ENCODE data around the gene HARBI1.

DNA sequence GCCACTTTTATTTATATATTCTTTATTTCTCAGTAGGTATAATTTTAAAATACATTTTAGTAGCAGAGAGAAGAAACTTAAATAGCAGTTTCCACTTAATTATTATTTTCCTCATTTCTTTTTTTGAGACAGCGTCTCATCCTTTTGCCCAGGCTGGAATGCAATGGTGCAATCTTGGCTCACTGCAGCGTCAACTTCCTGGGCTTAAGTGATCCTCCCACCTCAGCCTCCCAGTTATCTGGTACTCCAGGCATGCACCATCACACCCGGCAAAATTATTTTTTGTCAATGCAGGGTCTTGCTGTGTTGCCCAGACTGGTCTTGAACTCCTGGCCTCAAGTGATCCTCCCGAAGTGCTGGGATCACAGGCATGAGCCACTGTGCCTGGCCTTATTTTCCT is 38.6 kb upstream of the HARBI1 start:
- TF ChIP-seq HOXB6 (CRISPR knock-in tag; IDR thresholded peaks at IDR 0.05; ENCODE audit: borderline replicate concordance) (no peak), EHMT2 (IDR thresholded peaks at IDR 0.05) (no peak), ESRRA (IDR thresholded peaks at IDR 0.05; ENCODE audit: borderline replicate concordance, low read depth) (no peak), SMAD4 (CRISPR knock-in tag; conservative IDR thresholded peaks at IDR 0.05) (no peak), EGR1 (conservative IDR thresholded peaks at IDR 0.05) (no peak), MAFK (IDR thresholded peaks at IDR 0.05; ENCODE audit: low read length) (no peak), SETDB1 (IDR thresholded peaks at IDR 0.05; ENCODE audit: low read length) (no peak), ZNF175 (CRISPR knock-in tag; IDR thresholded peaks at IDR 0.05; ENCODE audit: low read depth) (no peak), MEF2A (IDR thresholded peaks at IDR 0.05; ENCODE audit: control insufficient read depth, low read depth, low read length) (no peak), GATA2 (CRISPR knock-in tag; IDR thresholded peaks at IDR 0.05) (no peak), POLR2AphosphoS5 (IDR thresholded peaks at IDR 0.05; ENCODE audit: control insufficient read depth, insufficient read depth, low read depth, low read length) (no peak)
- TF ChIP-seq, protein P1, sequence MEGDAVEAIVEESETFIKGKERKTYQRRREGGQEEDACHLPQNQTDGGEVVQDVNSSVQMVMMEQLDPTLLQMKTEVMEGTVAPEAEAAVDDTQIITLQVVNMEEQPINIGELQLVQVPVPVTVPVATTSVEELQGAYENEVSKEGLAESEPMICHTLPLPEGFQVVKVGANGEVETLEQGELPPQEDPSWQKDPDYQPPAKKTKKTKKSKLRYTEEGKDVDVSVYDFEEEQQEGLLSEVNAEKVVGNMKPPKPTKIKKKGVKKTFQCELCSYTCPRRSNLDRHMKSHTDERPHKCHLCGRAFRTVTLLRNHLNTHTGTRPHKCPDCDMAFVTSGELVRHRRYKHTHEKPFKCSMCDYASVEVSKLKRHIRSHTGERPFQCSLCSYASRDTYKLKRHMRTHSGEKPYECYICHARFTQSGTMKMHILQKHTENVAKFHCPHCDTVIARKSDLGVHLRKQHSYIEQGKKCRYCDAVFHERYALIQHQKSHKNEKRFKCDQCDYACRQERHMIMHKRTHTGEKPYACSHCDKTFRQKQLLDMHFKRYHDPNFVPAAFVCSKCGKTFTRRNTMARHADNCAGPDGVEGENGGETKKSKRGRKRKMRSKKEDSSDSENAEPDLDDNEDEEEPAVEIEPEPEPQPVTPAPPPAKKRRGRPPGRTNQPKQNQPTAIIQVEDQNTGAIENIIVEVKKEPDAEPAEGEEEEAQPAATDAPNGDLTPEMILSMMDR (IDR thresholded peaks at IDR 0.05 in 2 of 3, conservative IDR thresholded peaks at IDR 0.05 in 1 of 3; ENCODE audit: insufficient read depth in 2 of 3, low read depth in 1 of 3, low read length in 3 of 3) = no peak
- TF ChIP-seq, protein P2, sequence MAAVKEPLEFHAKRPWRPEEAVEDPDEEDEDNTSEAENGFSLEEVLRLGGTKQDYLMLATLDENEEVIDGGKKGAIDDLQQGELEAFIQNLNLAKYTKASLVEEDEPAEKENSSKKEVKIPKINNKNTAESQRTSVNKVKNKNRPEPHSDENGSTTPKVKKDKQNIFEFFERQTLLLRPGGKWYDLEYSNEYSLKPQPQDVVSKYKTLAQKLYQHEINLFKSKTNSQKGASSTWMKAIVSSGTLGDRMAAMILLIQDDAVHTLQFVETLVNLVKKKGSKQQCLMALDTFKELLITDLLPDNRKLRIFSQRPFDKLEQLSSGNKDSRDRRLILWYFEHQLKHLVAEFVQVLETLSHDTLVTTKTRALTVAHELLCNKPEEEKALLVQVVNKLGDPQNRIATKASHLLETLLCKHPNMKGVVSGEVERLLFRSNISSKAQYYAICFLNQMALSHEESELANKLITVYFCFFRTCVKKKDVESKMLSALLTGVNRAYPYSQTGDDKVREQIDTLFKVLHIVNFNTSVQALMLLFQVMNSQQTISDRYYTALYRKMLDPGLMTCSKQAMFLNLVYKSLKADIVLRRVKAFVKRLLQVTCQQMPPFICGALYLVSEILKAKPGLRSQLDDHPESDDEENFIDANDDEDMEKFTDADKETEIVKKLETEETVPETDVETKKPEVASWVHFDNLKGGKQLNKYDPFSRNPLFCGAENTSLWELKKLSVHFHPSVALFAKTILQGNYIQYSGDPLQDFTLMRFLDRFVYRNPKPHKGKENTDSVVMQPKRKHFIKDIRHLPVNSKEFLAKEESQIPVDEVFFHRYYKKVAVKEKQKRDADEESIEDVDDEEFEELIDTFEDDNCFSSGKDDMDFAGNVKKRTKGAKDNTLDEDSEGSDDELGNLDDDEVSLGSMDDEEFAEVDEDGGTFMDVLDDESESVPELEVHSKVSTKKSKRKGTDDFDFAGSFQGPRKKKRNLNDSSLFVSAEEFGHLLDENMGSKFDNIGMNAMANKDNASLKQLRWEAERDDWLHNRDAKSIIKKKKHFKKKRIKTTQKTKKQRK (IDR thresholded peaks at IDR 0.05; ENCODE audit: borderline replicate concordance, low read depth, low read length) = no peak
- TF ChIP-seq, protein P3, sequence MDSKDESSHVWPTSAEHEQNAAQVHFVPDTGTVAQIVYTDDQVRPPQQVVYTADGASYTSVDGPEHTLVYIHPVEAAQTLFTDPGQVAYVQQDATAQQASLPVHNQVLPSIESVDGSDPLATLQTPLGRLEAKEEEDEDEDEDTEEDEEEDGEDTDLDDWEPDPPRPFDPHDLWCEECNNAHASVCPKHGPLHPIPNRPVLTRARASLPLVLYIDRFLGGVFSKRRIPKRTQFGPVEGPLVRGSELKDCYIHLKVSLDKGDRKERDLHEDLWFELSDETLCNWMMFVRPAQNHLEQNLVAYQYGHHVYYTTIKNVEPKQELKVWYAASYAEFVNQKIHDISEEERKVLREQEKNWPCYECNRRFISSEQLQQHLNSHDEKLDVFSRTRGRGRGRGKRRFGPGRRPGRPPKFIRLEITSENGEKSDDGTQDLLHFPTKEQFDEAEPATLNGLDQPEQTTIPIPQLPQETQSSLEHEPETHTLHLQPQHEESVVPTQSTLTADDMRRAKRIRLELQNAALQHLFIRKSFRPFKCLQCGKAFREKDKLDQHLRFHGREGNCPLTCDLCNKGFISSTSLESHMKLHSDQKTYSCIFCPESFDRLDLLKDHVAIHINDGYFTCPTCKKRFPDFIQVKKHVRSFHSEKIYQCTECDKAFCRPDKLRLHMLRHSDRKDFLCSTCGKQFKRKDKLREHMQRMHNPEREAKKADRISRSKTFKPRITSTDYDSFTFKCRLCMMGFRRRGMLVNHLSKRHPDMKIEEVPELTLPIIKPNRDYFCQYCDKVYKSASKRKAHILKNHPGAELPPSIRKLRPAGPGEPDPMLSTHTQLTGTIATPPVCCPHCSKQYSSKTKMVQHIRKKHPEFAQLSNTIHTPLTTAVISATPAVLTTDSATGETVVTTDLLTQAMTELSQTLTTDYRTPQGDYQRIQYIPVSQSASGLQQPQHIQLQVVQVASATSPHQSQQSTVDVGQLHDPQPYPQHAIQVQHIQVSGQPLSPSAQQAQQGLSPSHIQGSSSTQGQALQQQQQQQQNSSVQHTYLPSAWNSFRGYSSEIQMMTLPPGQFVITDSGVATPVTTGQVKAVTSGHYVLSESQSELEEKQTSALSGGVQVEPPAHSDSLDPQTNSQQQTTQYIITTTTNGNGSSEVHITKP (IDR thresholded peaks at IDR 0.05; ENCODE audit: partially characterized antibody) = no peak

Data from K562 (cell line).